ENCODE measurements around the gene BAIAP2.
"Not testable (repeated sequence)": the region's sequence is repeated elsewhere in the genome, so short reads cannot be mapped to it uniquely, and the experiment has no call there.

BAIAP2 gene

DNA sequence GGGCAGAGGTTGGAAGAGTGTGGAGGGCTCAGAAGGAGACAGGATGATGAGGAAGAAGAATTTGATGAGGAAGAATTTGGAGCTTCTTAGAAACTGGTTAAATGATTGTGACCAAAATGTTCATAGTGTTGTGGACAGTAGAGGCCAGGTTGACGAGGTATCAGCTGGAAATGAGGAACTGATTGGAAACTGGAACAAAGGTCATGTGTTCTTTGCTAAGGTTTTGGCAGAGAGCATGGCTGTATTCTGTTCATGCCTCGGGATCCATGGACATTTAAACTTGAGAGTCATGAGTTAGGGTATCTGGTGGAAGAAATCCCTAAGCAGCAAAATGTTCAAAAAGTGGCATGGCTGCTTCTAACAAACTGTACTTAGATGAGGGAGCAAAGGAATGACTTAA lies 24.0 kb upstream of the BAIAP2 start:
- peaks cover 14% of the 10 kb centered on the region for H3K9me3 Mint-ChIP-seq
- H3K4me1 Mint-ChIP-seq (ENCODE audit: low read depth), result peaks cover 37% of the 10 kb centered on the region
- no peak overlapping the region for H3K27ac Mint-ChIP-seq
- no peak overlapping the region for H3K4me3 Mint-ChIP-seq
- intact Hi-C loops (cut with micrococcal nuclease), result no loop called here
- H3K36me3 Mint-ChIP-seq (ENCODE audit: low read depth), result peaks cover 6% of the 10 kb centered on the region
- peaks cover 7% of the 10 kb centered on the region for H3K27me3 Mint-ChIP-seq

DNA sequence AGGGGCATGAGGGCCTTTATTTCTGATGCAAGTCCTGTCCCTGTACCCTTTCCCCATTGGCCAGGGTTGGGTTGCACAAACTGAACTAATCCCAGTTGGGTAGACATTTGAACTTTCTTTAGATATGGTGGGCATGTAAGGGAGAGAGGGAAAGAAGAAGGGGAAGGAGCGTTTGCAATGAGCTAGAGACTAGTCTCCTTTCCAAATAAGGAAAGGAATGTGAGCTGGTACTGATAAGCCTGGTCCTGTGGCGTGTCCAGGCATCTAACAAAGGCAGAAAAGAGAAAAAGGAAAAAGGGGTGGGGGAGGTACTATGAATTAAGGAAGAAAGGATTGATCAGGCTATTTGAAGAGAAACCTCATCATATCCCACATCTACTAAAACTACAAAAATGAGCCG lies 23.0 kb upstream of the BAIAP2 start:
- H3K27me3 Mint-ChIP-seq, result peaks cover 6% of the 10 kb centered on the region
- peaks cover 32% of the 10 kb centered on the region for H3K4me1 Mint-ChIP-seq (ENCODE audit: low read depth)
- no peak overlapping the region for H3K4me3 Mint-ChIP-seq
- peaks cover 6% of the 10 kb centered on the region for H3K36me3 Mint-ChIP-seq (ENCODE audit: low read depth)
- no peak overlapping the region for H3K27ac Mint-ChIP-seq
- intact Hi-C loops (cut with micrococcal nuclease), result no loop called here
- H3K9me3 Mint-ChIP-seq, result peaks cover 14% of the 10 kb centered on the region

DNA sequence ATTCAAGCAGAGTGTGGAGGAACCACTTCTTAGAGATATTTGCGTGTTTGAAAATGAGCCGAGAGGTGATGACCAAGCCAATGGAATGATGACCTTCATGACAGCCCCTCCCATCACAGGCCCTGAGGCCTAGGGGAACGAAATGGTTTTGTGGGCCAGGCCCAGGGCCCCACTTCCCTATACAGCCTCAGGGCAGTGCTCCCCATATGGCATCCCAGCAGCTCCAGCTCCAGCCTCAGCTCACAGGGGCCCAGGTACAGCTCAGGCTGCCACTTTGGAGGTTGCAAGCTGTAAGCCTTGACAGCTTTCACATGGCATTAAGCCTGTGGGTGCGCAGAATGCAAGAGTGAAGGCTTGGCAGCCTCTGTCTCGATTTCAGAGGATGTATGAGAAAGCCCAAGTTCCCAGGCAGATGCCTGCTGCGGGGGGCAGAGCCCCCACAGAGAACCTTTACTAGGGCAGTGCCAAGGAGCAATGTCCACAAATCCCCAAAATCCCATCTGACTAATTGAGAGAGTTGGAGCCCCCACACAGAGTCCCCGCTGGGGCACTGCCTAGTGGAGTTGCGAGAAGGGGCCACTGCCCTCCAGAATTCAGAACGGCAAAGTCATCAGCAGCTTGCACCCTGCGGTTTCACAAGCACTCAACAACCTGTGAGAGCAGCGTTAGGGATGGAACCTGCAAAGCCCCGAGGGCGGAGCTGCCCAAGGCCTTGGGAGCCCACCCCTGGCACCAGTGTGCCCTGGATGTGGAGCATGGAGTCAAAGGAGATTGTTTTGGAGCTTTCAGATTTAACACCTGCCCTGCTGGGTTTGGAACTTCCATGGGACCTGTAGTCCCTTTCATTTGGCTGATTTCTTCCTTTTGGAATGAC lies 22.1 kb upstream of the BAIAP2 start:
- intact Hi-C loops (cut with micrococcal nuclease), result no loop called here
- Mint-ChIP-seq H3K4me3 (no peak overlapping the region), H3K9me3 (peaks cover 14% of the 10 kb centered on the region), H3K4me1 (ENCODE audit: low read depth) (peaks cover 33% of the 10 kb centered on the region), H3K27ac (no peak overlapping the region), H3K36me3 (ENCODE audit: low read depth) (peaks cover 6% of the 10 kb centered on the region), H3K27me3 (peaks cover 6% of the 10 kb centered on the region)

DNA sequence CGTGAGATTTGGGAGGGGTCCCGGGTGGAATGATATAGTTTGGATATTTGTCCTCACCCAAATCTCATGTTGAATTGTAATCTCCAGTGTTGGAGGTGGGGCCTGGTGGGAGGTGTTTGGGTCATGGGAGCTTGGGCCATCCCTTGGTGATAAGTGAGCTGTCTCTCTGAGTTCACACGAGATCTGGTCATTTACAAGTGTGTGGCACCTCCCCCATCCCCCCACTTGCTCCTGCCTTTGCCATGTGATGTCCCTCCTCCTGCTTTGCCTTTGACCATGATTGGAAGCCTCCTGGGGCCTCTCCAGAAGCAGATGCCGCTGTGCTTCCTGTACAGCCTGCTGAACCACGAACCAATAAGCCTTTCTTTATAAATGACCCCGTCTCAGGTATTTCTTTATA lies 21.3 kb upstream of the BAIAP2 start:
- peaks cover 42% of the 10 kb centered on the region for H3K4me1 Mint-ChIP-seq (ENCODE audit: low read depth)
- H3K9me3 Mint-ChIP-seq, result peaks cover 14% of the 10 kb centered on the region
- peaks cover 6% of the 10 kb centered on the region for H3K36me3 Mint-ChIP-seq (ENCODE audit: low read depth)
- no peak overlapping the region for H3K4me3 Mint-ChIP-seq
- no peak overlapping the region for H3K27ac Mint-ChIP-seq
- intact Hi-C loops (cut with micrococcal nuclease), result no loop called here
- peaks cover 3% of the 10 kb centered on the region for H3K27me3 Mint-ChIP-seq

DNA sequence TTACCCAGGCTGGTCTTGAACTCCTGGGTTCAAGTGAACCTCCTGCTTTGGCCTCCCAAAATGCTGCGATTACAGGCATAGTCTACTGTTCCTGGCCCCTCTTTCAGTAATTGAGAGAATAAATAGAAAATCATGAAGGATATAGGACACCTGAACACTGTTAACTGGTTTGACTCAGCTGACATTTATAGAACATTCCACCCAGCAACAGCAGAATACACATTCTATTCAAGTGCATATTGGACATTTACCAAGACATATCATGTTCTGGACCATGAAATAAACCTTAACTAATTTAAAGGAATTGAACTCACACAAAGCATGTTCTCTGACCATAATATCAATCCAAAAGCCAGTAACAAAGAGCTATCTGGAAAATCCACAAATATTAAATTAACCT lies 19.8 kb upstream of the BAIAP2 start:
- Mint-ChIP-seq H3K36me3 (ENCODE audit: low read depth) (peaks cover 6% of the 10 kb centered on the region), H3K27me3 (peaks cover 13% of the 10 kb centered on the region), H3K4me1 (ENCODE audit: low read depth) (peaks cover 39% of the 10 kb centered on the region), H3K4me3 (no peak overlapping the region), H3K9me3 (peaks cover 14% of the 10 kb centered on the region), H3K27ac (no peak overlapping the region)
- intact Hi-C loops (cut with micrococcal nuclease), result no loop called here

DNA sequence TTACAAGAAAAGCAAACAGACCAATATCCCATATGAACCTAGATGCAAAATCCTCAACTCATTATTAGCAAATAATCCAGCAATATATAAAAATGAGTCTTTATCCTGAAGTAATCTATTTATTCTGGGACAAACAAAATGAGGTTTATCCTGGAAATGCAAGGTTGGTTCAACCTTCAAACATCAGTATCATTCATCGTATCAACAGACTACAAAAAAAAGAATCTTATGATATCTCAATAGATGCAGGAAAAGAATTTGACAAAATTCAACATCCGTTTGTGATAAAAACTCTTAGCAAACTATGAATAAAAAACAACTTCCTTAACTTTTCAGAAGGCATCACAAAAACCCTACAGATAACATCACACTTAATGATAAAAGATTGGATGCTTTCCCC lies 18.4 kb upstream of the BAIAP2 start:
- H3K27me3 Mint-ChIP-seq, result peaks cover 19% of the 10 kb centered on the region

DNA sequence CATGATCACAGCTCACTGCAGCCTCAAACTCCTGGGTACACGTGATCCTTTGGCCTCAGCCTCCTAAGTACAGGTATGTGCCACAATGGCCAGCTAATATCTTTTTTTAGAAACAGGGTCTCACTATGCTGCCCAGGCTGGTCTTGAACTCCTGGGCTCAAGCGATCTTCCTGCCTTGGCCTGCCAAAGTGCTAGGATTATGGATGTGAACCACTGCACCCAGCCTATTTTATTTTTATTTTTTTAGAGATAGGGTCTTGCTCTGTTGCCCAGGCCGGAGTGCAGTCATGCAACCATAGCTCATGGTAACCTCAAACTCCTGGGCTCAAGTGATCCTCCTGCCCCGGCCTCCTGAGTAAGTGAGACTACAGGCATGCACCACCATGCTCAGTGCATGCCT lies 17.6 kb upstream of the BAIAP2 start:
- H3K36me3 Mint-ChIP-seq (ENCODE audit: low read depth); intact Hi-C loops (cut with micrococcal nuclease); H3K4me3 Mint-ChIP-seq; H3K9me3 Mint-ChIP-seq: not testable (repeated sequence)
- Mint-ChIP-seq H3K27me3 (peaks cover 20% of the 10 kb centered on the region), H3K4me1 (ENCODE audit: low read depth) (peaks cover 34% of the 10 kb centered on the region), H3K27ac (peak overlapping the region; percentile 89)

More for the DNA sequence above, 18.4 kb upstream of the BAIAP2 start:
- Mint-ChIP-seq H3K4me3 (no peak overlapping the region), H3K4me1 (ENCODE audit: low read depth) (peaks cover 39% of the 10 kb centered on the region), H3K27ac (no peak overlapping the region), H3K36me3 (ENCODE audit: low read depth) (no peaks in the 10 kb centered on the region), H3K9me3 (peaks cover 2% of the 10 kb centered on the region)
- intact Hi-C loops (cut with micrococcal nuclease), result no loop called here

DNA sequence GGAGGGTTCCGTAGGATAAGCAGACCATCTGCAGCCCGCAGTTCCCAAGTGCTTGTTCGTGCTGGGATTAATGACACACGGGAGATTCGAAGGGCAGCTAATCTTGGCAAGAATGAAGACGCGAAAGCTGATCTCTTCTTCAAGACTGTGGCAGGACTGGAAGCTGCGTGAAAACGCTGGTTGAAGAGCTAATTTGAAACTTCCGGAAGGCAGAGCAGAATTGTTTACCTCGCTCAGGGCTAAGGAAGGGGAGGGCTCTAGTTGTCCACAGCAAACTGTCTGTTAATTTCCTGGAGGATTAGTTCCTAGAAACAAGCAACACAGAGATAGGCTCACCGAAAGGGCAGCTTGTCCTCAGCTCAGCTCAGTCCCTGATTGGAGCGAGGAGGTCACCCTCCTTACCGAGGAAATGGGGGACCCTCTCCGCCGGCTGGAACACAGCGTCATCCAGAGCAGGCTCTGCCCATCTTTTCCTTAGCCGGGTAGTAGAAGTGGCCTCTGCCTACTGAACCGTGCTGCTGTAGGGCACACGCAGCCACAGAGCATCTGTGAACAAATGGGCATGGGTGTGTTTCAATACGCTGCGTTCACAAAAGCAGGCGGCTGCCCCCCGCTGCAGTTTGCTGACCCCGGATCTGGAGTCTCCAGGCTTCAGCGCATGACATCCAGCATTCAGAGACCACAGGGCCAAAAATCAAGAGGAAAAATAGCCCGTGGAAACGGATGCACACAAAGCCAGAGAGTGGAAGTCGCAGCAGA lies 16.7 kb upstream of the BAIAP2 start:
- peak overlapping the region; percentile 89 for H3K27ac Mint-ChIP-seq
- no peaks in the 10 kb centered on the region for H3K36me3 Mint-ChIP-seq (ENCODE audit: low read depth)
- H3K9me3 Mint-ChIP-seq, result no peaks in the 10 kb centered on the region
- intact Hi-C loops (cut with micrococcal nuclease), result no loop called here
- H3K4me3 Mint-ChIP-seq, result peak overlapping the region; percentile 75
- peaks cover 34% of the 10 kb centered on the region for H3K4me1 Mint-ChIP-seq (ENCODE audit: low read depth)
- peaks cover 22% of the 10 kb centered on the region for H3K27me3 Mint-ChIP-seq

DNA sequence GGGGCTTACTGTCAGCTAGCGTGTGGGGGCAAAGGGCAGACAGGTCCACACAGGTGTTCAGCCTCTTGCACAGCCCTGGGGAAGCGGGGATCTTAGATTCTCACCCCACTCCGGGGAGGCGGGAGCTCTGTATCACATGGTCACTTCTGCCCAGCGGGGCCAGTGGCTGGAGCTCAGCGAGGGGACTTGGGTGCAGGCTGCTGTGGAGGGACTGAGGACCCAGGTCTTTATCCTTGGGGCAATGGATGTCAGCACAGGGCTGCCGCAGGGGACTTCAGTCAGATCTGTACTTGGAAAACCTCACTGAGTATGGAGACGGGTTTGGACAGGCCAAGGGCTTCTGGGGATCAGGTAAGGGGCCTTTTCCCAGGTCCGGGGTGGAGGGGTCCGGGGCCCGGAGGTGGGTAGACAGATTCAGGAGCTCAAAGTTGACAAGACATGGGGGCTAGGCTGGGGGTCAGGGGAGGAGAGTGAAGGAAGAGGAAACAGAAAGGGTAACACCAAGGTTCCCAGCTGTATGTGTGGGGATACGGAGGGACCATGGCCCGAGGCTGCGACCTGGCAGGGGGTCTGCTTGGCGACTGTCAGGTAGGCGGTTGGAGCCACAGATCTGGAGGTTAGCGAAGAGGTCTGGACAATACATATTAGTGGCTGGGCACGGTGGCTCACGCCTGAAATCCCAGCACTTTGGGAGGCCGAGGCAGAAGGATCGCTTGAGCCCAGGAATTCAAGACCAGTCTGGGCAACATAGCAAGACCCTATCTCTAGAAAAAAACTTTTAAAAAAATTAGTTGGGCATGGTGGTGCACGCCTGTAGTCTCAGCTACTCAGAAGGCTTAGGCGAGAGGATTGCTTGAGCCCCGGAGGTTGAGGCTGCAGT lies 15.1 kb upstream of the BAIAP2 start:
- Mint-ChIP-seq H3K27me3 (peaks cover 30% of the 10 kb centered on the region), H3K27ac (peak overlapping the region; percentile 89), H3K9me3 (no peaks in the 10 kb centered on the region), H3K36me3 (ENCODE audit: low read depth) (no peaks in the 10 kb centered on the region), H3K4me3 (no peak overlapping the region), H3K4me1 (ENCODE audit: low read depth) (peaks cover 39% of the 10 kb centered on the region)
- intact Hi-C loops (cut with micrococcal nuclease), result no loop called here

DNA sequence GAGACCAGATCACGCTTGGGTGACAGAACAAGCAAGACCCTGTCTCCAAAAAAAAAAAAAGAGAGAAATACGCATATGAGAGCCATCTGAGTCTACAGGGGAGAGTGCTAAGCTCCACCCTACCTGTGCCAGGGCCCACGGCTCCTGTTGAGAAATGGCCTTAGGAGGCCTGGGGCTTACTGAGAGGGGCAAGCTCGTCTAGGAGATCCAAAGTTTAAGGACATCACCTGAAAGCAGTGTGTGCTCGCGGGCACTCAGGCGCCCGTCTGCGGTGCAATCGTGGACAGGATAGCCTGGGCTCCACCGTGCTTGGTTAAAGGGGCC lies 14.5 kb upstream of the BAIAP2 start:
- Mint-ChIP-seq H3K9me3 (no peaks in the 10 kb centered on the region), H3K27ac (peak overlapping the region; percentile 89), H3K36me3 (ENCODE audit: low read depth) (no peaks in the 10 kb centered on the region), H3K4me1 (ENCODE audit: low read depth) (peaks cover 39% of the 10 kb centered on the region), H3K27me3 (peaks cover 36% of the 10 kb centered on the region), H3K4me3 (no peak overlapping the region)
- intact Hi-C loops (cut with micrococcal nuclease), result no loop called here

DNA sequence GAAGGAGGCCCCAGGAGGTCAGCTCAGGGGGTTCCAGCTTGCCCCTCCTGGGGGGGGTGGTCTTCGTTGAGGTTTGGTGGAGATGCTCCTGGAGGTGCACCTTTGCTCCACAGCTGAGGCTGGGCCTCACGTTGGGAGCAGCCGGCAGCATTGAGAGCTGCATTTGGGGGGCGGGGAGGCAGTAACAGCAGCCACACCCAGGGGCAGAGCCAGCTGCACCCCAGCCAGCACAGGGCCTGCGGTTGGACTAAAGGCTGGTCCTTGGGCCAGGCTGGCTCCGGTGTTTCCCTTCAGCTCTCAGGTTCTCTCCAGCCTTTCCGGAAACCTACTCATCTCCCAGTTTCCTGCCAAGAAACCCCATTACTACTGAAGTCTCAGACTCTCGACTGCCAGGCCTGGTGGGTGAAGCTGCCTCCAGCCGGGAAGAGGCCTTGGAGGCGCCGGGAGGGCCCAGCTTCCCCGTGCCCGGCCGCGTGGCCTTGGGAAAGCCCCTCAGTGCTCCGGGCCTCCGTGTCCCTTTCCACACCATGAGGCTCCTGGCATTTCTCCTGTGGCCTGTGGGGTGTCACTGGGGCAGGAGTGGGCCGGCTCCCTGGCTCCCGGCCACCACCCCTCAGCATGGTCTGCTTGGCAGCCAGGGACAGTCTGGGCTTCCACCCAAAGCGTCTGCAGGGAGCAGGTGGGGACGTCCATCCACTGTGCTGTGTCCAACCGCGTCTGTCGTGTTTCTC lies 14.0 kb upstream of the BAIAP2 start:
- peaks cover 38% of the 10 kb centered on the region for H3K27me3 Mint-ChIP-seq
- H3K27ac Mint-ChIP-seq, result peak overlapping the region; percentile 89
- intact Hi-C loops (cut with micrococcal nuclease), result no loop called here
- no peak overlapping the region for H3K4me3 Mint-ChIP-seq
- H3K36me3 Mint-ChIP-seq (ENCODE audit: low read depth), result no peaks in the 10 kb centered on the region
- H3K9me3 Mint-ChIP-seq, result no peaks in the 10 kb centered on the region
- H3K4me1 Mint-ChIP-seq (ENCODE audit: low read depth), result peaks cover 39% of the 10 kb centered on the region

DNA sequence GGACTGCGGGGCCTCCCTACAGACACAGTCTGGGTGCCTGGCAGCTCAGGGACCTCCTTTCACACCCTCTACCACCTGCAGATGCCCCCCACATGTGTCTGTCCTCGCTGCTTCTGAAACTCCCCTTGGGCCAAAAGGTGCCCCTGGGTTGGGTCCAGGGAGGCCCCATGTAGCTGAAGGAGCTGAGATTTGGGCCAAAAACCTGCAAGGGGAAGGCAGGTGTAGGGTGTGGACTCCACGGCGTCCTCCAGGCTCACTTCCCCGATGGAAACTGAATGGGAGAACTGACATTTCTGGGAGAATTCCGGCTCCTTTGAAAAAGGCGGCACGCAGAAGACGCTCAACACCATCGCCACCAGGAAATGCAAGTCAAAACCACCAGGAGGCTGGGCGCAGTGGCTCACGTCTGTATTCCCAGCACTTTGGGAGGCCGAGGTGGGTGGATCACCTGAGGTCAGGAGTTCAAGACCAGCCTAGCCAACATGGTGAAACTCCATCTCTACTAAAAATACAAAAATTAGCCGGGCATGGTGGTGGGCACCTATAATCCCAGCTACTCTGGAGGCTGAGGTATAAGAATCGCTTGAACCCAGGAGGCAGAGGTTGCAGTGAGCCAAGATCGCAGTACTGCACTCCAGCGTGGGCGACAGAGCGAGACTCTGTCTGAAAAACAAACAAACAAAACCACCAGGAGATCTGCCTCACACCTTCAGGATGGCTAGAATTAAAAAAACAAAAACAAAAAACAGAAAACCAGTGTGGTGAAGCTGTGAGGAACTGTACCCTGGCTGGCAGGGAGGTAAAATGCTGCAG lies 13.2 kb upstream of the BAIAP2 start:
- Mint-ChIP-seq H3K9me3 (peaks cover 3% of the 10 kb centered on the region), H3K27ac (no peak overlapping the region), H3K4me1 (ENCODE audit: low read depth) (peaks cover 39% of the 10 kb centered on the region), H3K27me3 (peaks cover 46% of the 10 kb centered on the region), H3K4me3 (no peak overlapping the region), H3K36me3 (ENCODE audit: low read depth) (no peaks in the 10 kb centered on the region)
- intact Hi-C loops (cut with micrococcal nuclease), result no loop called here

DNA sequence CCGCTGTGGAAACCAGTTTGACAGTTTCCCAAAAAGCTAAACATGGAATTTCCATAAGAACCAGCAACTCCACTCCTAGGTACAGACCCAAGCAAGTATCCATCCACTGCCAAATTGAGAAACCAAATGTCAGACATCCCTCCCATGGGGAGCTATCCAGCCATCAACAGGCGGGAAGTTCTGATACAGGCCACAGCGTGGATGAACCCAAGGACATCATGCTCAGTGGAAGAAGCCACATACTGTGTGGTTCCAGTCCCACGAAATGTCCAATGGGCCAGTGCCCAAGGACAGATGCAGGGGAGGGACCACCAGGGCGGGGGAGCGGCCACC lies 12.6 kb upstream of the BAIAP2 start:
- Mint-ChIP-seq H3K27me3 (peaks cover 52% of the 10 kb centered on the region), H3K27ac (no peak overlapping the region), H3K9me3 (peaks cover 8% of the 10 kb centered on the region), H3K4me3 (no peak overlapping the region), H3K36me3 (ENCODE audit: low read depth) (no peaks in the 10 kb centered on the region), H3K4me1 (ENCODE audit: low read depth) (peaks cover 39% of the 10 kb centered on the region)
- intact Hi-C loops (cut with micrococcal nuclease), result no loop called here
